GM18873 (cell line): Measurements from ENCODE around the gene RPRML.
"Not testable (repeated sequence)": the region's sequence is repeated elsewhere in the genome, so short reads cannot be mapped to it uniquely, and the experiment has no call there.

ENCODE experiments used
- ATAC-seq: cut with Tn5 transposase; IDR thresholded peaks from one replicate; pipeline ENCODE4 v1.9.1; 2021; ENCODE audit warnings: mild to moderate bottlenecking, moderate library complexity, moderate number of reproducible peaks; ENCODE audit not compliant: unreplicated experiment, low FRiP score

RPRML gene

DNA sequence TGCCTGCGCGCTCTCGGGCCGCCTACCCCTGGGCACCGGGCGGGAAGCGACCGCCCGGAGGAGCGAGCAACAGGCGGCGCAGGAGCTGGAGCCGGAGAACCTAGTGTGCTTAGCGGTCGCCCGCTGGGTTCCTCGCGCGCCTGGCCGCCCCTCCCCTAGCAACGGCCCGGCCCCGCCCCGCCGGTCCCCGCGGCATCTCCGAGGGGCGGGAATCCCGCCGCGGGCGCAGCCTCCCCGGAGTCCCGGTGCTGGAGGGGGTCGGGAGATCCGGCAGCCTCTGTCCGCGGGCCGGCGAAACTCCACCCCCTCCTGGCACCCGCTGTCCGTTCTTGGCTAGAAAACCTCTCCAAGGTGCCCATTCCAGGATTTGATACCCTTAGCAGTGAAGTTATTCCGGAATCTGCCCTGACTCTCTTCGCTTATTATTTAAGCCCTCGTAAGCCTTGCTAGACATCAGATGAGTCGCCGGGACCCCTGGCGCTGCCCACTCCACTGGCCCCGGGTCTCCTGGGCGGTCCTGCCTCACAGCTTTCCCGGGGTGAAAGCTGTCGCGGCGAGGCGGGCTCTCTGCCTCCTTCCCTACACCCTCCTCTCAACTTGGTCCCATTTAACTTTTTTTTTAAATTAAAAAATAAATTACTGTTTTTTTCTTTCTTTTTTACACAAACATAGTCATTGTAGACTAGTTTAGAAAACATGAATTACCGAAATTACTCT lies at the start of gene RPRML:
Gene RPRML (minus strand): TSS at position 107 of the 717 bp plus-strand sequence. CDS start 246 bp downstream, outside the sequence.
- ATAC-seq = no peak

DNA sequence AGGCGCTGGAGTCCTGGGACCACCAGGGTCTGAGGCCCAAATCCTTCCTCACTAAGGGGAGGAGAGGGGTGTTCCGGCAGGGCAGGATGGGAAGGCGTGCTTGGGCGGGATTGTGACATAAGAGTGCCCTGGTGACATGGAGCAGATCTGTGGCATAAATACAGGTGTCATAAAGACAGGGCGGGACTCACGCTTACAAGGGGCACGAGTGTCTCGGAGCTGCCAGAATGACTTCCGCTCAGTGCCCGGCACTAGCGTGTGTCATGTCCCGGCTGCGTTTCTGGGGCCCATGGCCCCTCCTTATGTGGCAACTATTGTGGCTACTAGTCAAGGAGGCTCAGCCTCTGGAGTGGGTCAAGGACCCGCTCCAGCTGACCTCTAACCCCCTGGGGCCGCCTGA lies 37.9 kb upstream of the RPRML start:
- not testable (repeated sequence) for ATAC-seq

DNA sequence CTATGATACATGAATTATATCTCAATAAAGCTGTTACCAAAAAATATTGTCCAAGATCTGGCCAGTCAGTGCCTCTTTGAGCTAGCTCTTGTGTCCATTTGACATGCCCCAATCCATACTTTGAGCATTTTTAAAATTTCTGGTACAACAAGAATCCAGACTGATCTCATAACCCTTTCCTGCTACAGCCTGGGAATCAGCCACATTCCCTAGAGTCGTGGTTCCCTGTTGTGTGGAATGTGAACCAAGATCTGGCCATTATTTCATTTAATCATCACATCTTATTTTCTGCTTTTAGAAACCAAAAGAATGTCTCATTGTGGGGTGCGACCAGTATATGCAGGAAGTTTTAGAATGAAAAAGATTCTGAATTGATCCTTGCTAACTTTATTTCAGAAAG lies 34.3 kb upstream of the RPRML start:
- no peak for ATAC-seq

DNA sequence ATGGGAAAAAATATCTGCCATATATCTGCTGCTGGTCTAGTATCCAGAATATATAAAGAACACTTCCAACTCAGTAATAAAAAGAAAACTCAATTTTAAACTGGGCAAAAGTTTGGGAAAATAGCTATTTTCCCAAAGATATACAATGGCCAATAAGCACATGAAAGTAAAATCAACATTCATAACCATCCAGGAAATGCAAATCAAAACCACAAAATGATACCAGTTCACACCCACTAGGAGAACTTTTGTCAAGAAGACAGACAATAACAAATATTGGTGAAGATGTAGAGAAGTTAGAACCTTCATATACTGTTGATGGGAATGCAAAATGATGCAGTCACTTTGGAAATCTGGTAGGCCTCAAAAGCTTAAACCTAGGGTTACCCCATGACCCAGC lies 33.4 kb upstream of the RPRML start:
- ATAC-seq = no peak

DNA sequence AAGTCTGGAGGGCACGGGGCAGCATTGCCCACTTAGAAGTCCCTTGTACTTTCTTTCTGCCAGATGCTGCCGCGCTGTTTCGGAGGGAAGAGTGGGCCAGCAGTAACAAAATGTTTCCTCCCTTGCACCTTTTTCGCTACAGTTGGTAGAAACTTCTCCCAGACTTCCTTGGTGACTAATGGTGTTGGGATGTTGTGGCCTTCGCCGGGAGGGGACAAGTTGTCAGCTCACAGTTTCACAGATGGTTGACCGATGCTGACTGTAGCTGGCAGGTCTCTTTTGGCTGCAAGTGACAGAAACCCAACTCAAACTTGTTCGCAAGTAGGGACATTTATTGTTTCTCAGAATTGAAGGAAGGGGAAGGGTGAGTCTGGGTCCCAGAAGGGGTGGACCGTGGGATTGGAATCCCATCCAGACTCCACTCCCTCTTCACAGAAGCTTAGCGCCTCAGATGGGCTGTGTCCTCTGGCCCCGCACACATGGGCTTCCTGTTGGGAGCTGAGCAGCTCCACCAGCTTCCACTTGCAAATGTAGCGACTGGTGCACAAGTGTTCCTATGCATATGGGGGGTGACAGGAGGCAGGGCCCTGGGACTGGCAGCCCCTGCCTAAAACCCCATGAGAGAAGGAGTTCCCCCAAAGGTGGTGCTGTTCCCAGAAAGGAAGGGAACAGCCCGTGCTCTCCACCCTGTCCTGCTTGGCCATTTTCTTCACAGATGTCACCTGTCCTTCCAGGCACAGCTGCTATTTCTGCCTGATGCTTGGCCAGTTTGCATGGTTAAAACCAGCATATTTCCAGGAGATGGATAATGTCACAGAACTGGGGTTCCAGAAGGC lies 30.9 kb upstream of the RPRML start:
- ATAC-seq = no peak

DNA sequence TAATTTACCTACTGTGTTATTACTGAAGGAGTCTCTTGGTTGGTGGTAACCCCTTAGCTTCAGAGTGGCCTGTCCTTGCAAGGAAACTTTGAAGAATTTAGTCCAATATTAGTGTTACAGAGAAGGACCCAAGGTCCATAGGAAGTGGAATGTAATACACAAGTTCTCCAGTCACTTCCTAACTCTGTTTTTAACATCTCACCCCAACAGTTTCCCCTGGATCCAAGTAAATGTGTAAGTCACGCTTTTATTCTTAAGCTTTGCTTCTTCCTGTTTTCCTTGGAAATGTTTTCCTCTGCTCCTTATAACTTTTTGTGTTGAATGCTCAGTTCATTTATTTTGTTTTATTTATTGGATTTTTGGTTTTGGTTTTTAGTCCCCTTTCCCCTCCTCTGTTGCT lies 25.9 kb upstream of the RPRML start:
- ATAC-seq = no peak

DNA sequence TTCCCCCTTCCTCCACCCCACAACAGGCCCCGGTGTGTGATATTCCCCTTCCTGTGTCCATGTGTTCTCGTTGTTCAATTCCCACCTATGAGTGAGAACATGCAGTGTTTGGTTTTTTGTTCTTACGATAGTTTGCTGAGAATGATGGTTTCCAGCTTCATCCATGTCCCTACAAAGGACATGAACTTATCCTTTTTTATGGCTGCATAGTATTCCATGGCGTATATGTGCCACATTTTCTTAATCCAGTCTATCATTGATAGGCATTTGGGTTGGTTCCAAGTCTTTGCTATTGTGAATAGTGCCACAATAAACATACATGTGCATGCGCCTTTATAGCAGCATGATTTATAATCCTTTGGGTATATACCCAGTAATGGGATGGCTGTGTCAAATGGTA lies 24.8 kb upstream of the RPRML start:
- ATAC-seq = not testable (repeated sequence)

DNA sequence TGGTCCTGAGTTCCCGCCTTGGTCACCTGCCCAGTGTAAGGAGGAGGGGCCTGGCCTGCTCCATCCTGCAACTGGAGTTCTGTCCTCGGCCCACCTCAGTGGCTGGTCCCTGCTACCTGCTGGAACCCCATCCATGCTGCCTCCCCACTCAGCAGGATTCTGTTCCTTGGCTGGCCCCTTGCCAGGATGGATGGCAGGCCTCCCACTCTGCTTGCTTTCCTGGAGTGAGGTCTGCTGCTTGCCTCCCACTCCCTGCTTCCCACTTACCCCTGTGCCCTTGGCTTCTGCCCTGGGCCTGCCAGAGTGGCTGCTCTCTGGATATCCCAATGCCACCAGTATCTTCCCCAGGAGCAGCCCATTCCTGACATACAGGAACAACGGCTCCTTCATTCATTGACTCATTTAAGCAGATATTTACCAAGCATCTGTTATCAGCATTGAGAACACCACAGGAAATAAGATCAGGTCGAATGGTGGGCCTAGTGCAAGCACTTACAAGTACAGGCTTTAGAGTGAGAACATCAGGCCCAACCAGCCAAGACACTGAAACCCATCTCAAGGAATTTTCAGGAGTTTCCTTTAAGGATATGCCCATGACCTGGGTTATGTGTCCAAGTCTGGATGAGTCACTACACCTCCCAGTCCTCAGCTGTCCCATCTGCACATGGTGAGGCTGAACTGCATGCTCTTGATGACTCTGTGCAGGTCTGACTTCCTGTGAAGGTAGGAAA lies 17.0 kb upstream of the RPRML start:
- ATAC-seq = no peak

DNA sequence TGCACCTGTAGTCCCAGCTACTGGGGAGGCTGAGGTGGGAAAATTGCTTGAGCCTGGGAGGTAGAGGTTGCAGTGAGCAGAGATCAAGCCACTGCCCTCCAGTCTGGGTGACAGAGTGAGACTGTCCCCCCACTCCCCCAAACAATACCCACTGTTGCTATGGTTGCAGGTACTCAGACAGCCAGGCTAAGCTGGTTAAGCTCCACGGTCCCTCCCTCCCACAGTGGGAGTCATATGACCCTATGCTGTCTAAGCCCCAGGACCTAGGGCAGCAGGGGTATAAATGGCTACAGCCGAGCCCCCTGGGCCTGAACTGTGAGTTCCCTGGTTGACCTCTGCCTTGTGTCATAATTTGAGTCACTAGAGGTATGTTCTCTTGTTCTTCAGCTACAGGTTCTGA lies 15.9 kb upstream of the RPRML start:
- ATAC-seq = no peak

DNA sequence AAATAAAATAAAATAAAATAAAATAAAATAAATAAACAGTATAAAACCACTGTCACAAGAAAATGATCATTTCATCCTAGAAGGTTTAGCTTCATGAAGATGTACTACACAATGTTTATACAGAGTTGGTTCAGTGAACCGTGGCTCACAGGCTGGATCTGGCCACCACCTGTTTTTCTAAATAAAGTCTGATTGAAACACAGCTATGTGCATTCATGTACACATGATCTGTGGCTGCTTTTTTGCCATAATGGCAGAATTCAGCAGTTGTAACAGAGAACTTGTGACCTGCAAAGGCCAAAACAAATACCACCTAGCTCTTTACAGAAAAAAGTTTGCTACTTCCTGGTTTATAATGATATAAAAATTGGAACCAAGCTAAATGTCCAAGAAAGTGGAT lies 12.6 kb upstream of the RPRML start:
- ATAC-seq = no peak

DNA sequence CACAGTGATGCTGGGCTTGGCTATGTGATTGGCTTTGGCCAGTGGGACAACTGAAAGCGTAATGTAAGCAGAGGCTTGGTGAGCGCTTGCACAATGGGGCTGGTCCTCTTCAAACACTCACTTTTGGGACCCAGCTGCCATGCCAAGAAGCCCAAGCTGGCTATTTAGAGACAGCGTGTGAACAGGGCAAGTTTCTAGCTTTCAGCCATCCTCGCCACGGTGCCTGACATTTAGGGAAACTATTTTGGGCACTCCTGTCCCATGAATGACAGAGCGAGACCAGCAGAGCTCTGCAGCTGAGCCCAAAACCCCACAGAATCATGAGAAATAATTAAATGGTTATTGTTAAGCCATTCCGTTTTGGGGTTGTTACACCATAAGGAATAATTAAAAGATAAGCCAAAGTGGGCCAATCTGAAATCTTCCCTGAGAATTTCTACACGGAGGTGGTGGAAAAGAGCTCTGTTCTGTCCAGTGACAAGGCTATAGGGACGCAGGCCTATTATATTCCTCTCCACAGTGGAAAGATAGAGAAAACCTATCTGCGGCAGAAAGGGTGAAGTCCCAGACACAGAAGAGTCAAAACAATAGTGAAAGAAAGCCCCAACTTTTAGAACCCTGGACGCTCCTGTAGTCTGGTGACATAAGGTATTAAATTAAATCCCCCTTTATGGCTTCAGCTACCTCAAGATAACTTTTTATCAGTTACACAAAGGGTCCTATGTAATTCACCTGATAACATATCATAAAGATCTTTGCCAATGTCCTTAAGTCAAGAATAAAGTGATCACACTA lies 10.8 kb upstream of the RPRML start:
- no peak for ATAC-seq

DNA sequence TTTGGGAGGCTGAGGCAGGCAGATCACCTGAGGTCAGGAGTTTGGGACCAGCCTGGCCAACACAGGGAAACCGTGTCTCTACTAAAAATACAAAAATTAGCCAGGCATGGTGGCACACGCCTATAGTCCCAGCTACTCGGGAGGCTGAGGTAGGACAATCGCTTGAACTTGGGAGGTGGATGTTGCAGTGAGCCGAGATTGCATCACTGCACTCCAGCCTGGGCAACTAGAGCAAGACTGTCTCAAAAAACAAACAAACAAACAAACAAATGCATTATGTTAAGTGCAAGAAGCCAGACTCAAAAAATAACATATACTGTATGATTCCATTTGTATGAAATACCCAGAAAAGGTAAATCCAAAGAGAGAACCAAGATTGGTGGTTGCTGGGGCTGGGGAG lies 8.9 kb upstream of the RPRML start:
- ATAC-seq = not testable (repeated sequence)

DNA sequence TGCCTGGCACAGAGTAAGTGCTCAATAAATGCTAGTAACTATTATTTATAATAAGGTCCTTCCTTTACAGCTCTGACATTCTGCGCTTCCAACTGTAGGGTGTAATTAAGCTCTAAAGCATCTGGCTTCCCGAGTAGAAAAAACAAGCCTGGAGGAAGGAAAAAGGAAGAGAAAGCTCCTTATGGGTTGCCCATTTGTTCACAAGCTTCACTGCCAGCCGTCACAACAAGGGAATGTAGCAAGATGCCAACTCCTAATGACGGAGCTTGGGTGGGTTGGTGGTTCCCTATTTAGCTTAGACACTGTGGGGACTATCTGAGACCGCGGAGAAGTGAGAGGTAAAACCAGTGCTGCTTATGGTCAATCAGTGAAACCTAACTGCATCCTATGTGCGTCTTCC lies 7.3 kb upstream of the RPRML start:
- ATAC-seq = no peak

DNA sequence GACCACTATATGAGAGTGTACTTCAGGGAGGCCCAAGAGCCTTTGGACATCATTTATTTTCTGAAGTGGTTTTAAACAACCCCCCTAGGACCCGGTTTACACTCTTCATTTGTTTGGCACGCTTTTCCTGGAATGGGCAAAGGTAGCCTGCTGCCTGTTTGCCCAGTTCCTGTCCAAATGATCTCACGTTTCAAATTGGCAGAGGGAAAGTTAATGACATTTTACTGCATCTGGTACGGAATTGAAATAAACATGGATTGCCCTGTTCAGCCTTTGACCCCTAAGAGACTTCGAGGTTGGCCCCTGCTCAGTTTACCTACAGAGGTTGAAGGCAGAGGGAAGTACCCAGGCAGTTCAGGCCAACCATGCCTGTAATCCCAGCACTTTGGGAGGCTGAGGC lies 5.8 kb upstream of the RPRML start:
- no peak for ATAC-seq

DNA sequence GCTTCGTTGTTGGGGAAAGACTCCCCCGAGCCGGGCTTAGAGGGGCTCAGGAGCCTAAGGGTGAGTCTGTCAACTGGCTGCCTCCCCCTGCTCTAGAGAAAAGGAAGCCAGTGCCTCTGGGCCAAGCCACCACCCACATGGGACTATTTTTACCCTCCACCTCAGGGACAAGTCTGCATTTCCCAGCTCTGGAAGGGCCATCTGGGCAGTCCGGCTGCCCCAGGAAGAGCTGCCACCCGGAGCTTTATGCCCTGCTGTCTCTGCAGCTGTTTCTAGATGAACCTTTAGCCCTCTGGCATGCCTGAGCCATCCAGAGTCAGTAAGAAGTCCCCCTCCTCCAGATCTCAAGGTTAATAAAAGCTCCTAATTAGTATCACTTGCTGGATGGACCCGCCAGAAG lies 5.3 kb upstream of the RPRML start:
- no peak for ATAC-seq

DNA sequence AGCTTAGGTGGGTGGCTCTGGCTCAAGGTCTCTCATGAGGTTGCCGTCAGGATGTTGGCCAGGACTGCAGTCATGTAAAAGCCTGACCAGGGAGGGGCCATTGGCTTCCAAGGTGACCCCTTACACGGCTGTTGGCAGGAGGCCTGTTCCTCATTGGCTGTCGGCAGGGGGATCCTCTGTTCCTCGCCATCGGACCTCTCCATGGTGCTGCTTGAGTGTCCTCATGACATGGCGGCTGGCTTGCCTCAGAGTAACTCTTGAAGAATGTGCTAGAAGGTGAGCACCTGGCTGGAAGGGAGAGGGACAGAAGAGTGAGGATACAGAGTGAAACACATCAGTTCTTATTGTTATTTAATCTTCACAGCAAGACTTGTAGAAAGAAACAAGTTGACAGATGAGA lies 4.7 kb upstream of the RPRML start:
- no peak for ATAC-seq

DNA sequence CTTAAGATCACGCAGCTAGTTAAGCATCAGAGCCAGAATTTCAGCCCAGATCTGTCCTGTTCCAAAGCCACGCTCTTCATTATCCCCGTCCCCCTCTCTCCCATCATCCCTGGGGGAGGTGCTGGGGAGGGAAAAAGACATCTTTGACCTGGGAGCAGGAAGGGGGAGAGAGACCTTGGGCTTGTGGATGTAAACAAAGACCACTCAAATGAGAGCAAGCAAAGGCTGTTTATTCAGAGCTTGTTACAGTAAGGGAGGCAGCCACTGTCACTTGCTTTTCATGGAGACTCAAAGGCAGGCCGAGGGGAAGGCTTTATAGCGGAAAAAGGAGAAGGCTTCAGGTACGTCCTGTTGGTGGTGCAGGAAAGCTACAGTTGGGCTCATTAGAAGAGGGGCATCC lies 3.5 kb upstream of the RPRML start:
- ATAC-seq = no peak

DNA sequence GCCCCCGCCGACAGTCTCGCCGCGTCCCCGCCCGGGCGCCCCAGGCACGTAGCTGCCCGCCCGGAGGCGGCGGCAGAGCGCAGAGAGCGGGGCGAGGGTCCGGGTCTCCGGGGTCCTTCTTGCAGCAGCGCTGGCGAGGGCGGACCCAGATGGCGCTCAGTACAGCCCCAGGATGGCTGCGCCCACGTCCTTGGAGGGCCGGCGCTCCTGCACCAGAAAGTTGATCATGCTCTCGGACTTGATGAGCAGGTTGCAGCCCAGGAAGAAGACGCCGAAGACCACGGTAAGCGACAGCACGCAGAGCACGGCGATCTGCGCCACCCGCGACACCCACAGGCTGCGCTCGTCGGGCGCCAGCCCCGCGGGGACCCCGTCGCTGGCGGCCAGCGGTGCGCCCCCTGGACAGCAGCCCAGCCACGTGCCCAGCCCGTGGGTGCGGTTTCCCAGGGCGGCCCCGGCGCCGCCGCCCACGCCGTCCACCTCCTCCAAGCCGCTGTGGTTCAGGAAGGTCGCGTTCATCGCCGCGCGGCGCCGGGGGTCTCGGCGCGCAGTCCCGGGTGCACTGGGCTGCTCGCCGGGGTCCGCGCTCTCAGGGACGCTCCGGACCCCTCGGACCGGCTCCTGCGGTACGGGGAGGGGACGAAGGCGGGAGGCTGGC lies 435 bp downstream of the RPRML start:
- no peak for ATAC-seq

DNA sequence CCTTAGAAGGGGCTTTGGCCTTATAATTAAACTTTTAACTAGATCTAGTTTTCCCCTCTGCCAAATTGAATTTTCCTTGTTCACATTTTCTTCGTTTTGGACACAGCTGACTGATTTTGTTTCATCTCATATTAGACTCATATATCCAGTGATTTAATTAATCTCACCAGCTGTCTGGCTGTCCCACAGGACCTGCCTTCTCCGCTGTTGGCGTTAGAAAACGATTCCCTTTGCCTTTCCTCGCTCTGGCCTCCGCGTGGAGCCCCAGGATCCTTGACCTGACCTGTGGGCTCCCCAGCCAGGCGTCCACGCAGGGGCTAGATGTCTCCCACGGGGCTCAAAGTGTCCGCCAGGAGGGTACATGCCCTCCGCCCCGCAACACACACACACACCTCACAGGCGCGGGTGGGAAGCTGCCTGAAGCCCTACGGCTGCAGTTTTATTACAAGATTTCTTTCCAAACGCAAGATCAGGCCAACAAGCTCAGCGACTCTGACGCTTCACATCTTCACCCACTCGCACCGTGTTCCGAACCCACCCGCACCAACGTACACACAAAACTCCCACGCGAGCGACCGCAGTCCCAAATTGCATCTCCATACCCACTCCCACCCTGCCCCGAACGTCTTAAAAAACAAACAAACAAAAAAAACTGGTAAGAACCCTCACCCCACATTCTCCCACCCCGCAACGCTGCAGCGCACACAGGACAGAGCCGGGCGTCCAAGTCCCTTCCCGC lies 1.1 kb downstream of the RPRML start:
- no peak for ATAC-seq
